Activated T-cell treated with anti-CD3 and anti-CD28 coated beads for 24 hours (primary cell): Measurements from ENCODE around the gene HSPB2.

Source experiments
- DNase-seq: peaks from one replicate; pipeline ENCODE4 v3.0.0-alpha.2; 2020; ENCODE audit warnings: low read depth

The HSPB2 gene

GRCh38 chr11:111938687-111939160, 26.2 kb downstream of the HSPB2 start:
- DNase-seq = peak; percentile 29

- DNase-seq = no peak
These were observed 27.5 kb downstream of the HSPB2 start for GRCh38 chr11:111939836-111940604.

- DNase-seq = no peak
These were observed 29.4 kb downstream of the HSPB2 start for GRCh38 chr11:111941963-111942362.

- no peak for DNase-seq
These were observed 30.3 kb downstream of the HSPB2 start for GRCh38 chr11:111942829-111943228.

GRCh38 chr11:111944139-111944538, 31.6 kb downstream of the HSPB2 start:
- no peak for DNase-seq

GRCh38 chr11:111944651-111945051, 32.1 kb downstream of the HSPB2 start:
- no peak for DNase-seq

- no peak for DNase-seq
These were observed 32.7 kb downstream of the HSPB2 start for GRCh38 chr11:111945198-111945597.

- no peak for DNase-seq
These were observed 34.0 kb downstream of the HSPB2 start for GRCh38 chr11:111946499-111946898.

GRCh38 chr11:111947143-111947542, 34.6 kb downstream of the HSPB2 start:
- DNase-seq = no peak

- no peak for DNase-seq
These were observed 37.2 kb downstream of the HSPB2 start for GRCh38 chr11:111949519-111950426.

- no peak for DNase-seq
These were observed 39.0 kb downstream of the HSPB2 start for GRCh38 chr11:111951565-111951964.

GRCh38 chr11:111954154-111954553, 41.6 kb downstream of the HSPB2 start:
- no peak for DNase-seq

GRCh38 chr11:111957663-111958444, 45.3 kb downstream of the HSPB2 start:
- DNase-seq = no peak

GRCh38 chr11:111960916-111961315, 48.4 kb downstream of the HSPB2 start:
- no peak for DNase-seq

- no peak for DNase-seq
These were observed 49.1 kb downstream of the HSPB2 start for GRCh38 chr11:111961389-111962300.
